ENCODE measurements around the gene INO80C.

The INO80C gene

GRCh38 chr18:35508030-35508429 lies 10.3 kb upstream of the INO80C start:
- Histone ChIP-seq H3K9me2 (ENCODE audit: low read depth, low read length) (no peaks in the 10 kb centered on the region), H3K9ac (ENCODE audit: low read length) (no peak overlapping the region), H4K20me1 (ENCODE audit: insufficient read depth, low read length) (no peaks in the 10 kb centered on the region), H3F3A (ENCODE audit: insufficient read depth, low read length) (no peaks in the 10 kb centered on the region), H3K4me3 (ENCODE audit: low read depth, low read length, poor library complexity, severe bottlenecking) (no peak overlapping the region), H2AFZ (ENCODE audit: low read length) (no peak overlapping the region), H3K27ac (ENCODE audit: low read depth, low read length, poor library complexity, severe bottlenecking) (no peak overlapping the region), H3K9me3 (ENCODE audit: low read length) (no peaks in the 10 kb centered on the region), H3K36me3 (ENCODE audit: insufficient read depth, low read length) (no peaks in the 10 kb centered on the region), H3K4me1 (ENCODE audit: insufficient read depth, low read length, severe bottlenecking) (no peaks in the 10 kb centered on the region), H3K4me2 (ENCODE audit: low read length) (no peak overlapping the region), H3K27me3 (ENCODE audit: insufficient read depth, low read length) (no peaks in the 10 kb centered on the region), H3K79me2 (ENCODE audit: insufficient read depth, low read length) (no peaks in the 10 kb centered on the region)
- no peak for TF ChIP-seq EZH2 (IDR thresholded peaks at IDR 0.05; ENCODE audit: borderline replicate concordance, low read length)
- no peak for TF ChIP-seq CTCF (IDR thresholded peaks at IDR 0.05; ENCODE audit: low read length)

GRCh38 chr18:35507623-35508022 lies 9.9 kb upstream of the INO80C start:
- no peaks in the 10 kb centered on the region for H3K9me2 ChIP-seq (ENCODE audit: low read depth, low read length)
- H4K20me1 ChIP-seq (ENCODE audit: insufficient read depth, low read length): no peaks in the 10 kb centered on the region
- H3K27me3 ChIP-seq (ENCODE audit: insufficient read depth, low read length): no peaks in the 10 kb centered on the region
- H3K4me2 ChIP-seq (ENCODE audit: low read length): no peak overlapping the region
- H3F3A ChIP-seq (ENCODE audit: insufficient read depth, low read length): no peaks in the 10 kb centered on the region
- no peak overlapping the region for H3K27ac ChIP-seq (ENCODE audit: low read depth, low read length, poor library complexity, severe bottlenecking)
- no peak overlapping the region for H3K4me3 ChIP-seq (ENCODE audit: low read depth, low read length, poor library complexity, severe bottlenecking)
- no peaks in the 10 kb centered on the region for H3K4me1 ChIP-seq (ENCODE audit: insufficient read depth, low read length, severe bottlenecking)
- no peaks in the 10 kb centered on the region for H3K79me2 ChIP-seq (ENCODE audit: insufficient read depth, low read length)
- H3K9ac ChIP-seq (ENCODE audit: low read length): no peak overlapping the region
- H3K36me3 ChIP-seq (ENCODE audit: insufficient read depth, low read length): no peaks in the 10 kb centered on the region
- TF ChIP-seq EZH2 (IDR thresholded peaks at IDR 0.05; ENCODE audit: borderline replicate concordance, low read length) (no peak), CTCF (IDR thresholded peaks at IDR 0.05; ENCODE audit: low read length) (no peak)
- no peaks in the 10 kb centered on the region for H3K9me3 ChIP-seq (ENCODE audit: low read length)
- no peak overlapping the region for H2AFZ ChIP-seq (ENCODE audit: low read length)

- Histone ChIP-seq H3K4me1 (ENCODE audit: insufficient read depth, low read length, severe bottlenecking) (no peaks in the 10 kb centered on the region), H3K27me3 (ENCODE audit: insufficient read depth, low read length) (no peaks in the 10 kb centered on the region), H3K27ac (ENCODE audit: low read depth, low read length, poor library complexity, severe bottlenecking) (no peak overlapping the region), H3K36me3 (ENCODE audit: insufficient read depth, low read length) (no peaks in the 10 kb centered on the region), H3K9ac (ENCODE audit: low read length) (no peak overlapping the region), H3F3A (ENCODE audit: insufficient read depth, low read length) (no peaks in the 10 kb centered on the region), H4K20me1 (ENCODE audit: insufficient read depth, low read length) (no peaks in the 10 kb centered on the region), H3K9me3 (ENCODE audit: low read length) (no peaks in the 10 kb centered on the region), H2AFZ (ENCODE audit: low read length) (no peak overlapping the region), H3K4me3 (ENCODE audit: low read depth, low read length, poor library complexity, severe bottlenecking) (no peak overlapping the region), H3K9me2 (ENCODE audit: low read depth, low read length) (no peaks in the 10 kb centered on the region), H3K79me2 (ENCODE audit: insufficient read depth, low read length) (no peaks in the 10 kb centered on the region), H3K4me2 (ENCODE audit: low read length) (no peak overlapping the region)
- TF ChIP-seq CTCF (IDR thresholded peaks at IDR 0.05; ENCODE audit: low read length) (no peak), EZH2 (IDR thresholded peaks at IDR 0.05; ENCODE audit: borderline replicate concordance, low read length) (no peak)
These were observed 9.4 kb upstream of the INO80C start for GRCh38 chr18:35507192-35507591.
